H1 (cell line): ENCODE measurements around the gene PRCD. TPM values are rescaled to one million over a fixed set of nuclear protein-coding genes. Genes with fewer than 3 reads are reported as not detected.
A peak's percentile ranks its signal among the peaks of the same experiment; 100 is the strongest.
"Not testable (repeated sequence)": the region's sequence is repeated elsewhere in the genome, so short reads cannot be mapped to it uniquely, and the experiment has no call there.

ENCODE experiments used
- CTCF ChIA-PET: fragments of 300-600 bp; sonication (Branson Sonifier 250); formaldehyde crosslinking; loops from one replicate; lab custom pipeline; 2021; ENCODE audit not compliant: partially characterized antibody; lab: Charles Lee
- POLR2A ChIA-PET: fragments of 300-600 bp; sonication (Branson Sonifier 250); formaldehyde crosslinking; loops from one replicate; lab custom pipeline; 2021; ENCODE audit warnings: inconsistent platforms; ENCODE audit not compliant: partially characterized antibody; lab: Charles Lee
- DNase-seq, 2 experiments: peaks; one replicate each; pipeline versions ENCODE4 v3.0.0 to v3.0.0-alpha.2; 2010 to 2022; ENCODE audit warnings: low spot score in 2 of 2, low read depth in 1 of 2, mixed read lengths in 1 of 2
- FAIRE-seq: peaks from 2 replicates; lab custom pipeline; 2011; peaks lifted over from hg19 to GRCh38; lab: Jason Lieb, UNC
- H2AFZ ChIP-seq: 2 replicates; pipeline ENCODE4 v1.8.1; 2012; ENCODE audit warnings: low read length, inconsistent platforms
- H2AK5ac ChIP-seq: 2 replicates; pipeline ENCODE4 v1.6.1; 2013; ENCODE audit warnings: low read depth, low read length
- H2BK120ac ChIP-seq: replicated peaks from 2 replicates; pipeline ENCODE3; 2013; ENCODE audit warnings: low read depth, low read length, inconsistent platforms
- H2BK12ac ChIP-seq: 2 replicates; pipeline ENCODE4 v1.6.1; 2013; ENCODE audit warnings: low read depth, low read length
- H2BK15ac ChIP-seq: 2 replicates; pipeline ENCODE4 v1.6.1; 2013; ENCODE audit warnings: low read length
- H2BK20ac ChIP-seq: 2 replicates; pipeline ENCODE4 v1.6.1; 2013; ENCODE audit warnings: low read length
- H2BK5ac ChIP-seq: 2 replicates; pipeline ENCODE4 v1.6.1; 2013; ENCODE audit warnings: low read depth, low read length
- H3K14ac ChIP-seq: 2 replicates; pipeline ENCODE4 v1.6.1; 2013; ENCODE audit warnings: inconsistent platforms; ENCODE audit not compliant: insufficient read length
- H3K18ac ChIP-seq: 2 replicates; pipeline ENCODE4 v1.6.1; 2013; ENCODE audit warnings: low read length; ENCODE audit errors: extremely low read depth
- H3K23ac ChIP-seq: 2 replicates; pipeline ENCODE4 v1.6.1; 2013; ENCODE audit warnings: inconsistent platforms; ENCODE audit not compliant: insufficient read length
- H3K23me2 ChIP-seq: 2 replicates; pipeline ENCODE4 v1.6.1; 2013; ENCODE audit warnings: low read depth, low read length
- H3K27ac ChIP-seq: 2 replicates; pipeline ENCODE4 v1.6.1; 2011; ENCODE audit warnings: low read depth, low read length, inconsistent platforms
- H3K27me3 ChIP-seq, 4 experiments: replicated peaks in 1 of 4; 1 replicate in 1 of 4; 2 replicates in 3 of 4; pipeline versions ENCODE4 v1.6.1 to v1.8.1; 2011 to 2013; ENCODE audit warnings: low read length in 3 of 4, mild to moderate bottlenecking in 3 of 4, inconsistent platforms in 2 of 4, mixed read lengths in 2 of 4, moderate library complexity in 1 of 4; ENCODE audit not compliant: control insufficient read depth in 3 of 4, insufficient read depth in 3 of 4; ENCODE audit errors: extremely low read depth in 1 of 4
- H3K36me3 ChIP-seq, 4 experiments: 2 replicates each; pipeline versions ENCODE4 v1.6.1 to v1.8.1; 2011 to 2013; ENCODE audit warnings: mild to moderate bottlenecking in 4 of 4, low read length in 3 of 4, moderate library complexity in 2 of 4, control low read depth in 1 of 4, inconsistent platforms in 1 of 4; ENCODE audit not compliant: insufficient read depth in 4 of 4, control insufficient read depth in 2 of 4
- H3K4ac ChIP-seq: replicated peaks from 2 replicates; pipeline ENCODE3; 2013; ENCODE audit warnings: low read length, low read depth, mixed read lengths, inconsistent platforms; ENCODE audit not compliant: insufficient read length
- H3K4me1 ChIP-seq, 4 experiments: replicated peaks in 1 of 4; 1 replicate in 1 of 4; 2 replicates in 3 of 4; pipeline versions ENCODE4 v1.6.1 to v1.8.1; 2011 to 2013; ENCODE audit warnings: low read length in 3 of 4, inconsistent platforms in 2 of 4, mixed read lengths in 1 of 4; ENCODE audit not compliant: insufficient read depth in 4 of 4, control insufficient read depth in 3 of 4
- H3K4me2 ChIP-seq, 2 experiments: 2 replicates each; pipeline versions ENCODE4 v1.6.1 to v1.8.1; 2011 to 2013; ENCODE audit warnings: low read depth in 2 of 2, low read length in 2 of 2, control low read depth in 1 of 2, inconsistent platforms in 1 of 2, mild to moderate bottlenecking in 1 of 2; ENCODE audit not compliant: insufficient read depth in 1 of 2
- H3K4me3 ChIP-seq, 4 experiments: fragments of 200-600, 300-600 bp in 1 of 4; sonication (generic), shearing (Covaris generic), sonication (Bioruptor Twin) in 1 of 4; 2 replicates each; pipeline versions ENCODE4 v1.5.1 to v1.8.1; 2011 to 2016; ENCODE audit warnings: low read length in 4 of 4, low read depth in 3 of 4, control low read depth in 2 of 4, inconsistent platforms in 2 of 4, mild to moderate bottlenecking in 2 of 4, mixed read lengths in 1 of 4, moderate library complexity in 1 of 4; ENCODE audit not compliant: insufficient read depth in 2 of 4; ENCODE audit errors: extremely low read depth in 1 of 4
- H3K56ac ChIP-seq: replicated peaks from 2 replicates; pipeline ENCODE3; 2013; ENCODE audit warnings: low read depth, mild to moderate bottlenecking, mixed read lengths, low read length, inconsistent platforms; ENCODE audit not compliant: insufficient read length
- H3K79me1 ChIP-seq: 2 replicates; pipeline ENCODE4 v1.6.1; 2013; ENCODE audit warnings: low read depth, low read length, control low read depth
- H3K79me2 ChIP-seq, 2 experiments: 2 replicates each; pipeline versions ENCODE4 v1.6.1 to v1.8.1; 2012 to 2013; ENCODE audit warnings: low read length in 2 of 2, mild to moderate bottlenecking in 2 of 2, inconsistent platforms in 1 of 2; ENCODE audit not compliant: insufficient read depth in 2 of 2, control insufficient read depth in 1 of 2
- H3K9ac ChIP-seq, 4 experiments: replicated peaks in 1 of 4; 1 replicate in 1 of 4; 2 replicates in 3 of 4; pipeline versions ENCODE4 v1.6.1 to v1.8.1; 2011 to 2013; ENCODE audit warnings: low read depth in 3 of 4, low read length in 3 of 4, control low read depth in 2 of 4, mild to moderate bottlenecking in 2 of 4, moderate library complexity in 2 of 4, inconsistent platforms in 1 of 4; ENCODE audit errors: extremely low read depth in 1 of 4
- H3K9me3 ChIP-seq, 2 experiments: 2 replicates each; pipeline versions ENCODE4 v1.6.1 to v1.8.1; 2012 to 2013; ENCODE audit warnings: mild to moderate bottlenecking in 2 of 2, moderate library complexity in 2 of 2, control low read depth in 1 of 2, inconsistent platforms in 1 of 2, low read depth in 1 of 2, low read length in 1 of 2, mixed read lengths in 1 of 2; ENCODE audit not compliant: insufficient read depth in 2 of 2
- H4K20me1 ChIP-seq, 2 experiments: replicated peaks in 1 of 2; 2 replicates each; pipeline versions ENCODE3 to v1.8.1; 2011 to 2013; ENCODE audit warnings: inconsistent platforms in 2 of 2, low read length in 2 of 2, mild to moderate bottlenecking in 1 of 2; ENCODE audit not compliant: insufficient read depth in 2 of 2, control insufficient read depth in 1 of 2
- H4K5ac ChIP-seq: 2 replicates; pipeline ENCODE4 v1.6.1; 2013; ENCODE audit warnings: low read length, low read depth, mixed read lengths, inconsistent platforms; ENCODE audit not compliant: insufficient read length
- H4K8ac ChIP-seq: 2 replicates; pipeline ENCODE4 v1.8.0; 2013; ENCODE audit warnings: mild to moderate bottlenecking, moderate library complexity, low read length, inconsistent platforms; ENCODE audit not compliant: insufficient read depth; ENCODE audit errors: extremely low read depth
- H4K91ac ChIP-seq: replicated peaks from 2 replicates; pipeline ENCODE3; 2013; ENCODE audit warnings: low read length, mixed read lengths, inconsistent platforms; ENCODE audit not compliant: insufficient read length
- BRCA1 ChIP-seq: IDR thresholded peaks from 2 replicates; pipeline ENCODE4 v1.6.1; 2012; ENCODE audit warnings: low read depth, low read length, improper control_type of control experiment
- CBX8 ChIP-seq: fragments of 300-800, 300-1000 bp; sonication (generic); IDR thresholded peaks from 2 replicates; pipeline ENCODE4 v1.7.1; 2016; ENCODE audit warnings: low read depth, low read length, borderline replicate concordance
- CTCF ChIP-seq, 3 experiments: IDR thresholded peaks; 1 replicate in 2 of 3; 2 replicates in 1 of 3; pipeline versions ENCODE4 v1.5.1 to v1.6.1; 2011; ENCODE audit warnings: low read length in 3 of 3, mild to moderate bottlenecking in 3 of 3, inconsistent platforms in 2 of 3, low read depth in 1 of 3, moderate library complexity in 1 of 3; ENCODE audit not compliant: insufficient read depth in 1 of 3; ENCODE audit errors: control extremely low read depth in 1 of 3
- HDAC6 ChIP-seq: IDR thresholded peaks from one replicate; pipeline ENCODE4 v1.7.1; 2012; ENCODE audit warnings: low read depth, mild to moderate bottlenecking, inconsistent platforms, low read length, moderate library complexity
- TAF7 ChIP-seq: optimal IDR thresholded peaks from 2 replicates; pipeline ENCODE3; 2011; ENCODE audit warnings: low read depth, mild to moderate bottlenecking, inconsistent platforms, low read length, moderate library complexity, borderline replicate concordance
- YY1 ChIP-seq: IDR thresholded peaks from 2 replicates; pipeline ENCODE4 v1.6.1; 2011; ENCODE audit warnings: low read depth, mild to moderate bottlenecking, low read length
- WGBS, 2 experiments: shearing (Covaris generic) in 1 of 2; methylation state at CpG; one replicate each; pipeline versions ENCODE4 v1.1.6 to v1.1.7; 2013 to 2015; ENCODE audit warnings: low lambda C conversion rate in 2 of 2, mixed read lengths in 2 of 2, inconsistent platforms in 1 of 2, low coverage in 1 of 2, missing lambda C conversion rate in 1 of 2; ENCODE audit not compliant: insufficient replicate concordance in 2 of 2, insufficient coverage in 1 of 2, insufficient read length in 1 of 2; ENCODE audit errors: extremely low coverage in 1 of 2, missing lambda C conversion rate in 1 of 2; 5-methylcytosine and 5-hydroxymethylcytosine counted together
- polyA plus RNA-seq, 7 experiments: library from polyadenylated mRNA; depleted of rRNA in 3 of 7; stranded (reverse) in 5 of 7; unstranded in 2 of 7; fragments of >200 nt in 5 of 7; fragments of 200-250 nt in 2 of 7; gene quantifications; 1 replicate in 5 of 7; 2 replicates in 1 of 7; 4 replicates in 1 of 7; pipeline versions ENCODE4 v1.2.1 to v1.2.3, GENCODE V29; 2011 to 2013; ENCODE audit warnings: missing spikeins in 2 of 7, mixed read lengths in 2 of 7
- total RNA-seq: library from RNA; stranded (reverse); fragmentation: NEBNext Ultra II Directional; extraction: Animal tissue kit (Norgen Biotek cat#: 25700); gene quantifications from 2 replicates; pipeline ENCODE4 v1.2.1, GENCODE V29; 2021

The PRCD gene
- total and polyA plus RNA-seq, 2 of the 8 experiments (the other 6 are each of a cell fraction or from before 2014, with no cell fraction given): 0.77 to 2.1 TPM

DNA sequence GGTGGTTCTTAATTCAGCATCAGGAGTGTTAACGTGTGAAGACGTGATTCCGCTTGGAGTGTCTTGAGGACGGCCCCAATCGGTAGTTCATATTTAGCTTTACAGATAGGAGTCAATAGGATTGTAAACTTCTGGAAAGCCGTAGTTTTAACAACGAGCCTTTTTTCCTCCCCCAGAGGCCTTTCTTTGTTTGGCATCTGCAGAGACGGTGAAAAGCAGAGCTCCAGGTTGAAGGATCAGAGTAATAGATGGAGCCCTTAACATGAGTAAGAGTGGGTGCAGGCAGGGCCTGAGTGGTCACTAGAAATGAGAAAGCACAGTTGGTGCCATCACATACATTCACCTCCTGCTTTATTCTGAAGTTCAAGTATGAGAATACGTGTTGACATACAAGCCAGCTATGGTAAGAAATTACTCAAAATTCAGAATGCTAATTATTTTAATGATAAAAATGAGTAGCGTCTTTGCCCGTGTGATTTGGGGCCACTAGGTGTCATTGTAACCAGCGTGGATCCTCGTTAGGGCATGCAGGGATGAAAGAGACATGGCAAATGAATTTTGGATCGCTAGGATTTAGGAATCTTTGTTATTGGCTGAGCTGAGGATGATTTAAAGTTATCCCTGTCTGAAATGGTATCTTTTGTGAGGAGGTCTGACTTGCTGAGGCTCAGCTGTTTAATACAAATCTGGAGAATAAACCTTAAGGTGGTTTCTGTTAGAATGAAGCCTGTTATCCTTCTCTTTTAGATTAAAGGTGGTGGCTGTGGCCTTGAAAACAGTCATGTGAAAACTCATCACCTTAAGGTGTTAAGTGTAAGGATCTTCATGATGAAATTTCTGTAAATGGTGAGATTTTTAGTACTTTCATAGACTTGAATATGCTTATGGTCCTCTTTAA is 18.6 kb downstream of the PRCD start (continued):
- TF ChIP-seq CTCF (IDR thresholded peaks at IDR 0.05; ENCODE audit: control extremely low read depth in 1 of 3, insufficient read depth in 1 of 3, low read depth in 1 of 3, low read length in 3 of 3) (peak in 2 of 3 experiments; percentile 19 to 31; a peak in 2 of 4 replicates), HDAC6 (no peak), YY1 (no peak), BRCA1 (no peak), TAF7 (peak; percentile 32), CBX8 (no peak)
- TF ChIP-seq, all 59 proteins: peak for 4

GRCh38 chr17:76559460-76559859 is 19.6 kb downstream of the PRCD start:
- H3K18ac ChIP-seq, H4K8ac ChIP-seq, DNase-seq, H3K79me1 ChIP-seq, H3K4ac ChIP-seq, H4K91ac ChIP-seq, FAIRE-seq, H2BK20ac ChIP-seq, H2AK5ac ChIP-seq, H2AFZ ChIP-seq, H3K14ac ChIP-seq, H3K23ac ChIP-seq, H2BK12ac ChIP-seq, H2BK120ac ChIP-seq, H2BK15ac ChIP-seq, H3K56ac ChIP-seq, H3K27me3 ChIP-seq, H4K5ac ChIP-seq, H3K9me3 ChIP-seq, H3K27ac ChIP-seq, H2BK5ac ChIP-seq, H3K23me2 ChIP-seq, H3K4me1 ChIP-seq: not testable (repeated sequence)
- ChIA-PET POLR2A (interaction anchor here (0.8 to 8.0 kb wide), 22 partner anchors 8 to 142 kb away, joined by 3 to 133 read pairs (median 4); partner anchors contain the start of genes CYGB, PRCD and RHBDF2), CTCF (interaction anchor here (1.1 to 5.3 kb wide), 8 partner anchors 11 to 122 kb away, joined by 3 to 71 read pairs (median 17); partner anchors contain the start of gene ST6GALNAC2)
- H3K4me2 ChIP-seq: peak overlapping the region; percentile 75 to 76
- 92% methylated on average over 7 of the region's 7 CpGs; no CpG with 5 or more reads in 1 of the 2 experiments for WGBS, 2 experiments
- H3K79me2 ChIP-seq: peaks cover 23 to 53% of the 10 kb centered on the region in 2 experiments
- H3K9ac ChIP-seq: peak overlapping the region in 3 of 4 experiments; percentile 24 to 100 (median 40); a peak in 3 of 7 replicates
- peaks cover 15 to 22% of the 10 kb centered on the region in 2 experiments for H4K20me1 ChIP-seq
- H3K36me3 ChIP-seq: peaks cover 19 to 49% (median 36%) of the 10 kb centered on the region in 4 experiments
- peak overlapping the region in 3 of 4 experiments; percentile 95 to 100 (median 99); a peak in 7 of 8 replicates for H3K4me3 ChIP-seq
